ENCODE measurements around the gene FXYD3.
A peak's percentile ranks its signal among the peaks of the same experiment; 100 is the strongest.

Gene FXYD3

GRCh38 chr19:35115177-35115951 lies at the start of gene FXYD3:
Gene FXYD3, plus strand, starts transcription at chr19:35115823. Its CDS starts 3,554 bp downstream, at chr19:35119377.
- DNase-seq (ENCODE audit: low read depth in 2 of 2) = no peak

DNA sequence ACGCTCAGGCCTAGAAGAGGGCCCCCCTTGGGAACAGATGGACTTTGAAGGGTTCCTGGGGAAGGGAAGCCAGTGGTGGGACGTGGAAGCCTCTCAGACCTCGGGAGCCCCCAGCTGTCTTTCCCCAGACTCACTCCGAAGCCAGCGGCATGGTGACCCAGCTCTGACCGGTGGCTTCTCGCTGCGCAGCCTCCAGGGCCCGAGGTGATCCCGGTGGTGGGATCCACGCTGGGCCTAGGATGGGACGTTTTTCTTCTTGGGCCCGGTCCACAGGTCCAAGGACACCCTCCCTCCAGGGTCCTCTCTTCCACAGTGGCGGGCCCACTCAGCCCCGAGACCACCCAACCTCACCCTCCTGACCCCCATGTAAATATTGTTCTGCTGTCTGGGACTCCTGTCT lies 49.5 kb upstream of the FXYD3 start:
- no peak for DNase-seq (ENCODE audit: low read depth in 2 of 2)

DNA sequence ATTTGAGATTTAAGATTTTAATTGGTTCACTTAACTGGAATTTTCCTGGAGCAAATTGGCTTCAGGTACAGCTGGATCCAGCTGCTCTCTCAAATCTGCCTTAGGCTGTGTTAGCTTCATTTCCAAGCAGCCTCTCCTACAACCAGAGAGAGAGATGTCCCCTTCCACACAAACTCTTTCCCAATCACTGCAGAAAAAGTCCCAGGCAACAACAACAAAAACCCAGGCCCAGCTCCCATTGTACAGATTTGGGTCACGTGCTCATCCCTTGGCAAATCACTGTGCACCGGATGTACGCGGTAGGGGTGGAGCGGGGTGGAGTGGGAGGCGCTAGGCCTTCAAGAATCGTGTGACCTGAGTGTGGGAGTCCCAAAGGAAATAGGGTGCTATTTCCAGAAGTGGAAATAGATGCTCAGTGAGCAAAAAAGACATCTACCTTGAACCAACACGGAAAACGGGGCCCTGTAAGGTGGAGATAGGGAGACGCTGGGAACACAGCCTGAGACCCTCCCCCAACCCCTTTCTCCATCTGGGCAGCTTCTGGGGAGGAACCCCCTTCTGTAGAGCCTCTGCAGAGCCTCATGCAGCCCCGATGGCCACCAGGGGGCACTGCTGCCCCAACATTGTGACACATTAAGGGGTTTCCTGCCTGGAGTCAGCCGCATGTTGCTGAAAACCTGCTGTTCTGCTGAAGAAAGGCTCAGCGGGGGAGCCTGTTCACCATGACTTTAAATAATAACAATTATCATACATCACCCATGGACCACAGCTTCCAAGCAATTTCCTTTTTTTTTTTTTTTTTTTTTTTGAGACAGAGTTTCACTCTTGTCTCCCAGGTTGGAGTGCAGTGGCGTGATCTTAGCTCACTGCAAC lies 48.7 kb upstream of the FXYD3 start:
- DNase-seq (ENCODE audit: low read depth in 2 of 2) = peak; percentile 62 to 77

- no peak for DNase-seq (ENCODE audit: low read depth in 2 of 2)
These were observed 46.5 kb upstream of the FXYD3 start for GRCh38 chr19:35068941-35069634.

DNA sequence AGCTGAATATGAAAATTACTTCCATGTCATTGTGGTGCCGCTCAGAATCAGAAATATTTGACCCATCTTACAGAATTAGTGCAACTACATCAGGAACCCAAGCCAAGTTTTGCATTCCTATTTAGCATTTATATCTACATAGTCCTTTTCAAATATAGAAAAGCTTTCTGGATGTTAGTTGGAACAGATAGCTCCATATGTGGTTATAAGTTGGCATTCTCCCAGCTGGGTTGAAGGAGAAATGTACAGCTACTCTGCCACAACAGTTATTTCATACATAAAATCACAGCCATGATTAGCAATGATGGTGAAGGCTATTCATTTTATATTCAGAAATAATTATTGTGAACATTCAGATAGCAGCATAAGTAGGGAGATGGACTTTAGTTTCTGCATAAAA lies 45.9 kb upstream of the FXYD3 start:
- no peak for DNase-seq (ENCODE audit: low read depth in 2 of 2)

- DNase-seq (ENCODE audit: low read depth in 2 of 2) = no peak
These were observed 45.2 kb upstream of the FXYD3 start for GRCh38 chr19:35070471-35070870.

DNA sequence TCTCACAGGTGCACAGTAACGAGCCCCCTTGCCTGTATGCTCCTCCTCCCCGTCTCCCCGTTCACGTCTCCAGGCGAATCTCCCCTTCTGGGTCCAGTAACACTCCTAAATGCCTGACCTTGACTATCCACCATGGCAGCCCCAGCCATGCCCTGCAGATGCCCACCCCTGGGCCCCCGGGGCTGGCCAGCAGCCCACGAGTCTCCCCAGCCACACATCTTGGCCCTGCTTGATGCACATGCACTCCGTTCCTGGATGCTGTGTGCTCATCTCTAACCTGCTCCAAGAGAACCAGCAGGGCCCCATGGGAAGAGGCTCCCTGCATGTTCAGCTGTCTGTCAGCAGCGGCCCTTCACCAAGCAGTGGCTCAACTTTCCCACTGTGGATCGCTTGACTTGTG lies 42.1 kb upstream of the FXYD3 start:
- DNase-seq (ENCODE audit: low read depth in 2 of 2) = no peak

DNA sequence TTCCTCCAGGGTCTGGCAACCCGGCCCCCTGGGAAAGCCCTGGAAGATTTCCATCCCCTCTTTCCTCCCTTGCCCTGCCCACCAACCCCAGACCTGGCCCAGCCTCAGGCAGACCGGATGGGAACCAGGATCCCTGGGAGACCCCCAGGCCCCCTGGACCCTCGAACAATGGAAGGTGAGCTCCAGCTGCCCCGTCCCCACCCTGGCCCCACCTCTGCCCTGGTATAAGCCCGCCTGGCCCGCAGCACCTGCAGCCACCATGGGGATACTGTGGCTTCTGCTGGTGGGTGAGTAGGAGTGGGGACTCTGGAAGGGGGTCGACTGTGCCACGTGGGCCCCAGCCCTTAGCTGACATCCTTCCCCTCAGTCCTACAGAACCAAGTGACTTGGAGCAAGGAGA lies 41.7 kb upstream of the FXYD3 start:
- DNase-seq (ENCODE audit: low read depth in 2 of 2) = no peak

DNA sequence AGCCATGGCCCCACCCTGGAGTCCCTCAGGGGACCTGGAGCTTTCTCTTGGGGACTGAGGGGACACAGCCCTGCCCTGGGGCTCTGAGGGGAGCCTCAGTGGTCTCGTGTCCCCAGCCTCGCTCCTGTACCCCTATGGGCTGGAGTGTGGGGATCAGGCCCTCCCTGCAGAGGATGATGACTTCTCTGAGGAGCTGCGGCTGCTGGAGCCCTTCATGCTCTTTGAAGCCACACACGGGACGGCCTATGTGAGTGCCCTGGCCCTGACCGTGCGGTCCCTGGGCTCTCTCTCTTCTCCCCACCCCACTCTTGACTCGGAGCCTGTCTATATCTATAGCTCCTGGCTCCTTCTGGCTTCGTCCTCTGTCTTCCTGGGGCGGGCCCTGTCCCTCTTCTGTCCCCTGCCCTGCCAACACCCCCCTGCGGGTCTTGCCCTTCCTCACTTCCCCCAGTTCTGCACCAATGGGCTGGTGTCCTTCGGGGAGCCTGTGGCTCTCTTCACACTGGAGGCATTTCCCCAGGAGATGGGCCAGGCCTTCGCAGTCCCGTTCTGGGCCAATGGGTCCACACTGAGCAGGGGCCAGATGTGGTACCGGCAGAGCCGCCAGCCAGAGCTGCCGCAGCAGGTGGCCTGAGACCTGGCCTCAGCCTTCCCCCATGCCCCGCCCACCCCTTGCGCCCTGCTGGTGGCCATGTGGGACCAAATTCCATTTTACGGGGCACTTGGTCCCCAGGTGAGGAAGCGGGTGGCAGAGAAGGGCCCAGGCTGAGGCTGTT lies 41.0 kb upstream of the FXYD3 start:
- DNase-seq (ENCODE audit: low read depth in 2 of 2) = no peak

DNA sequence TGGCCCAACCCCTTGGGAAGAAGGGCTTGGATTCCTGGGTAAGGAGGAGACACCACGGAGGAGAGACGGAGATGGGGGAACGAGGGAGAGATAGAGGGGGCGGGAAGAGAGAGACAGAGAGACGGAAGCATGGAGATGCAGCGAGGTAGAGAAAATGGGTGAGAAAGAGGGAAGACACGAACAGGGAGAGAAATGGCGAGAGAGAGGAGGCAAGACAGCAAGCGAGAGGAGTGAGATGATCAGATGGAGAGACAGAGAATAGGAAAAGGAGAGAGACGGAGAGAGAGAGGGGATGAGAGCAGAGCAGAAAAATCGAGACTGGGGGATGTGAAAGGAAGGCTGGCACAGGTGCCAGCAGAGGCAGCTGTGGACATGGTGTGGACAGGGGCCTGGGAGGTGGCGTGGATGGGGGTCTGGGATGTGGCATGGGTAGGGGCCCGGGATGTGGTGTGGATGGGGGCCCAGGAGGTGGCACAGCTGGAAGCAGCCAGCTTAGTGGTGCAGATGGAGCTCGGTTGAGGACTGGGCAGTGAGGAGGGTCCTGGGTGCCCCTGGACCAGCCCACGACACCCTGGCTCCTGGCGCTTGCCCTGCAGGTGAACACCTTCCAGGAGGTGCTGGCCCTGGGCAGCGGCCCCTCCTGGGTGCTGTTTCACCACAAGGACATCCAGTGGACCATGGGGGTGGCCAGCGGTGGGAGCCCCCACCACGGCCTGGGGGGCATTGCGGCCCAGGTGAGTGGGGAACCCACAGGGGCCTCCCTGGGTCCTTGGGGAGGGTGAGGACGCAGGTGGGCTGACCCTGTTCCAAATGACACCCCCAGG lies 40.2 kb upstream of the FXYD3 start:
- no peak for DNase-seq (ENCODE audit: low read depth in 2 of 2)

- no peak for DNase-seq (ENCODE audit: low read depth in 2 of 2)
These were observed 39.6 kb upstream of the FXYD3 start for GRCh38 chr19:35076026-35076370.

DNA sequence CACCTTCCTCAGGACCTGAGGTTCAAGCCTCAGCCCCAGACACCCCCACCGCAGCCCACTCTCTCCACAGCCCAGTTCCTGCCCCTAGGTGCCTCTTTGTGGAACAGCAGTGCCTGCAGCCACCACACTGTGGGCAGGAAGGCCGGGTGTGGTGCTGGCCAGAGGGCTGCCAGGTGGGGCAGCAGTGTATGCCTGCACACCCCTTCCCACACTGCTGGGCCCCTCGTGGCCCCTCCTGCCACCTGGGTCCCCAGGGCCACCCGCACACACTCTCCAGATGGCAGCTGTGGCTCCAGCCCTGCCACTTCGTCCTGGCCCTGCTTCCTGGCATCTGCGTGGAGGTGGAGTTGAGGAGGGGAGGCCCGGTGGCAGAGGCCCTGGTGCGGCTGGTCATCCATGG lies 39.0 kb upstream of the FXYD3 start:
- DNase-seq (ENCODE audit: low read depth in 2 of 2) = no peak

DNA sequence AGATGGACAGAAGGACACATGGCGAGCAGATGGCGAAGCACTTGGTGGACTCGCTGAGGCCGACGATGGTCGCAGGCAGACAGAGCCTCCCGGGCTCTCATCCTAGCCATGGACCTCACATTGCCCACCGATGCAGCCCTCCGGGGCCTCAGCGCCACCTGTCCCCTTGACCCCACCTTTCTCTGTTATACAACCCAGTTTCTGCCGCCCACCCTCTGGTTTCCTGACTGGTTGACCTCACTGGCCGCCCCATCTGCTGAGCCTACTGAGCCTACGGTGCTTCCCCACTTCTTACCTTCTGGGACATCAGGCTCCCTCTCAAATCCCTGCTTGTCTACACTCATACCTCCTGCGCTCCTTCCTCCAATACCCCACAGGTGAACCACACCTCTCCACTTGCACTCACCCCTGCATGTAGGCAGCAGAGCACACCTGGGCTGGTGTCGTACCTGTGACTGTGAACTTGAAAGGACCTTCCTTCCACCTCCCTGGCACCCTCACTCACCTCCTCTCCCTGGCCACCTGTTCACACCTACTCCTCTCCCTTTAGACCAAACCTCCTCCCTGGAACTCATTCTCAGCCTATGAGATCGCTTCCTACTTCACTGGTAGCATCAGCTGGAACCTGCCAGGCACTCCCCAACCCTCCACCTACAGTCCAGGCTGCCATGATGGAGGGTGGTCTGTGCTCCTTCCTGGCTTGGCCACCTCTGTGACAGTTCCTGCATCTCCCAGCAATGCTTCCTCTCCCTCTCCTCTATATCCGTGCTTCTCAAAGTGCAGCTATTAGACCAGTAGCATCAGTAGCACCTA lies 38.0 kb upstream of the FXYD3 start:
- no peak for DNase-seq (ENCODE audit: low read depth in 2 of 2)

GRCh38 chr19:35079826-35080225 lies 35.8 kb upstream of the FXYD3 start:
- DNase-seq (ENCODE audit: low read depth in 2 of 2) = no peak

DNA sequence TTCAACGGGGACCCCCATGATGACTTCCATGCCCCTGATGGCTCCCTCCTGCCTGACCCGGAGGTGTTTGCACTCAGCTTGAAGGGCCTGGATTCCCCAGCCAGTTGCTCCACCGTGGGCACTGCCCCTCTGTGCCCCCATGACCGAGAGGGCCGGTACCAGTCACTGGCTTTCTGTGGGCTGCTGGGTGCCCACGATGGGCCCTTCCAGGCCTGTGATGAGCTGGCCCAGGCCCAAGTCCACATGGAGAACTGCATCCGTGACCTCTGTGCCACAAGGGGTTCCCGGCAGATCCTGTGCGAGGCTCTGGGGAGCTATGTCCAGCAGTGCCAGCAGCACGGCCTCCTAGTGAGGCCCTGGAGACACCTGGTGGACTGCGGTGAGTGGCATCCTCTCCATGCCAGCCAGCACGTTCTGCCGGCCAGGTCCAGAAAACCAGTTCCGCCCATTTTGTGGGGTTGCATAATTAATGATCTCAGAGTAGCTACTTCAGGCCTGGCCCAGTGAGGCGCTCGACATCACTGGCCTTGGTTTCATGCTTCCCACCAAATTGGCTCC lies 34.9 kb upstream of the FXYD3 start:
- DNase-seq (ENCODE audit: low read depth in 2 of 2) = no peak

- DNase-seq (ENCODE audit: low read depth in 2 of 2) = no peak
These were observed 34.4 kb upstream of the FXYD3 start for GRCh38 chr19:35081201-35081600.

GRCh38 chr19:35083691-35084508 lies 31.7 kb upstream of the FXYD3 start:
- DNase-seq (ENCODE audit: low read depth in 2 of 2) = no peak

DNA sequence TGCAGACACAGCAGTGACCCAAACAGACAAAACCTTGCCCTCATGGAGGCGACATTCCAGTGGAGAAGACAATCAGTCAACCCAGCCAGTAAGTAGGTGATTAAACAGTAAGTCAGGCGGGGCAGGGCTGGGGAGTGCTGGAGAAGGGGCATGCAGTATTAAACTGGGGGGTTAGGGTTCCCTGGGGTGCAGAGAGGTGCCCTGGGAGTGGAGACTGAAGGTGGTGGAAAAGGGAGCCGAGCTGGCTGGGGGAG lies 31.2 kb upstream of the FXYD3 start:
- DNase-seq (ENCODE audit: low read depth in 2 of 2) = no peak

DNA sequence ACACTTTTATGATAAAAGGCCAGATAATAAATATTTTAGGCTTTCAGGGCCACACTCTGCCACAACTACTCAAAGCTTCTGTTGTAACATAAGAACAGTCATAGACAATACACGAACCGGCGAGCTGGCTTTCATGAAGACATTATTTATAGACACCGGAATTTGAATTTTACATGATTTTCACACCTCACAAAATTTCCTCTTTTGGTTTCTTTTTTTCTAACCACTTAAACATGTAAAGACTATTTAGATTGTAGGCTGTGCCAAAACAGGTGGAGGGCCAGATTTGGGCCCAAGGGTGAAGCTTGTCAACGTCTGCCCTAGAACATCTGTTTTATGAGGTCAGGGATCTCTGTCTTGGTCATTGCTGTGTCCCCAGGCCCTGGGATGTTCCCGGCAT lies 29.7 kb upstream of the FXYD3 start:
- no peak for DNase-seq (ENCODE audit: low read depth in 2 of 2)
